ENCODE results near the gene CYBA. TPM values are rescaled to one million over a fixed set of nuclear protein-coding genes. Genes with fewer than 3 reads are reported as not detected.

Gene CYBA
- total RNA-seq, 1 donor, result 250 TPM

GRCh38 chr16:88691924-88692560 lies 41.2 kb upstream of the CYBA start:
- H3K4me2 ChIP-seq (ENCODE audit: insufficient read depth, low read length), result no peak overlapping the region
- no peak overlapping the region for H3K4me3 ChIP-seq (ENCODE audit: insufficient read depth, low read length)
- no peaks in the 10 kb centered on the region for H3K79me2 ChIP-seq (ENCODE audit: insufficient read depth, low read length)
- no peaks in the 10 kb centered on the region for H4K20me1 ChIP-seq (ENCODE audit: insufficient read depth, low read length)
- peaks cover 10% of the 10 kb centered on the region for H3K27me3 ChIP-seq (ENCODE audit: insufficient read depth, low read length)
- peak; percentile 84 for DNase-seq (ENCODE audit: insufficient read length, low spot score, missing footprints)
- no peaks in the 10 kb centered on the region for H3K9me3 ChIP-seq (ENCODE audit: low read depth, low read length)
- peaks cover 3% of the 10 kb centered on the region for H3K36me3 ChIP-seq (ENCODE audit: insufficient read depth, low read length)
- no peak overlapping the region for H3K27ac ChIP-seq (ENCODE audit: low read depth, low read length)
- no peak for TF ChIP-seq CTCF (IDR thresholded peaks at IDR 0.05; ENCODE audit: extremely low read depth, low read depth, low read length)
- H2AFZ ChIP-seq (ENCODE audit: low read length), result no peak overlapping the region
- peaks cover under 1% of the 10 kb centered on the region for H3K4me1 ChIP-seq (ENCODE audit: insufficient read depth, low read length)

GRCh38 chr16:88691129-88691813 lies 40.4 kb upstream of the CYBA start:
- no peaks in the 10 kb centered on the region for H3K36me3 ChIP-seq (ENCODE audit: insufficient read depth, low read length)
- DNase-seq (ENCODE audit: insufficient read length, low spot score, missing footprints), result peak; percentile 87
- H2AFZ ChIP-seq (ENCODE audit: low read length), result no peak overlapping the region
- TF ChIP-seq CTCF (IDR thresholded peaks at IDR 0.05; ENCODE audit: extremely low read depth, low read depth, low read length), result no peak
- peaks cover 7% of the 10 kb centered on the region for H3K4me1 ChIP-seq (ENCODE audit: insufficient read depth, low read length)
- H3K79me2 ChIP-seq (ENCODE audit: insufficient read depth, low read length), result no peaks in the 10 kb centered on the region
- H3K4me3 ChIP-seq (ENCODE audit: insufficient read depth, low read length), result no peak overlapping the region
- H3K4me2 ChIP-seq (ENCODE audit: insufficient read depth, low read length), result no peak overlapping the region
- H3K9me3 ChIP-seq (ENCODE audit: low read depth, low read length), result no peaks in the 10 kb centered on the region
- H3K27me3 ChIP-seq (ENCODE audit: insufficient read depth, low read length), result peaks cover 10% of the 10 kb centered on the region
- H4K20me1 ChIP-seq (ENCODE audit: insufficient read depth, low read length), result no peaks in the 10 kb centered on the region
- no peak overlapping the region for H3K27ac ChIP-seq (ENCODE audit: low read depth, low read length)

GRCh38 chr16:88690341-88691128 lies 39.7 kb upstream of the CYBA start:
- DNase-seq (ENCODE audit: insufficient read length, low spot score, missing footprints), result peak; percentile 90
- no peaks in the 10 kb centered on the region for H3K79me2 ChIP-seq (ENCODE audit: insufficient read depth, low read length)
- peaks cover 13% of the 10 kb centered on the region for H3K4me1 ChIP-seq (ENCODE audit: insufficient read depth, low read length)
- no peak overlapping the region for H3K4me3 ChIP-seq (ENCODE audit: insufficient read depth, low read length)
- H3K9me3 ChIP-seq (ENCODE audit: low read depth, low read length), result no peaks in the 10 kb centered on the region
- H2AFZ ChIP-seq (ENCODE audit: low read length), result no peak overlapping the region
- no peaks in the 10 kb centered on the region for H3K36me3 ChIP-seq (ENCODE audit: insufficient read depth, low read length)
- peaks cover 10% of the 10 kb centered on the region for H3K27me3 ChIP-seq (ENCODE audit: insufficient read depth, low read length)
- no peak for TF ChIP-seq CTCF (IDR thresholded peaks at IDR 0.05; ENCODE audit: extremely low read depth, low read depth, low read length)
- no peaks in the 10 kb centered on the region for H4K20me1 ChIP-seq (ENCODE audit: insufficient read depth, low read length)
- no peak overlapping the region for H3K27ac ChIP-seq (ENCODE audit: low read depth, low read length)
- no peak overlapping the region for H3K4me2 ChIP-seq (ENCODE audit: insufficient read depth, low read length)

Data from osteoblast (primary cell).